Kidney epithelial cell (primary cell): ENCODE measurements around the gene HOXD3. TPM values are rescaled to one million over a fixed set of nuclear protein-coding genes. Genes with fewer than 3 reads are reported as not detected.
A peak's percentile ranks its signal among the peaks of the same experiment; 100 is the strongest.

ENCODE experiments used
- DNase-seq: peaks from one replicate; pipeline ENCODE4 v3.0.0-alpha.2; 2010; ENCODE audit warnings: low read depth
- H3K27me3 ChIP-seq: 2 replicates; pipeline ENCODE4 v1.6.0; 2011; ENCODE audit warnings: low read length; ENCODE audit not compliant: control insufficient read depth, insufficient read depth
- H3K36me3 ChIP-seq: 2 replicates; pipeline ENCODE4 v1.5.1; 2011; ENCODE audit warnings: low read length; ENCODE audit not compliant: control insufficient read depth, insufficient read depth
- H3K4me3 ChIP-seq: 2 replicates; pipeline ENCODE4 v1.5.1; 2011; ENCODE audit warnings: low read depth, mild to moderate bottlenecking, control low read depth, low read length
- total RNA-seq: library from RNA; depleted of rRNA; stranded (reverse); fragments of >200 nt; gene quantifications from 2 replicates; pipeline ENCODE4 v1.2.3, GENCODE V29; 2015
- TF ChIP-seq, protein P1 (sequence below): IDR thresholded peaks from 2 replicates; pipeline ENCODE4 v1.5.1; 2011; ENCODE audit warnings: mild to moderate bottlenecking, moderate library complexity, low read length, control low read depth, inconsistent platforms; ENCODE audit not compliant: insufficient read depth, poor library complexity, severe bottlenecking

HOXD3 gene
- total RNA-seq, 1 donor from 2014 or later = 5.4 TPM

DNA sequence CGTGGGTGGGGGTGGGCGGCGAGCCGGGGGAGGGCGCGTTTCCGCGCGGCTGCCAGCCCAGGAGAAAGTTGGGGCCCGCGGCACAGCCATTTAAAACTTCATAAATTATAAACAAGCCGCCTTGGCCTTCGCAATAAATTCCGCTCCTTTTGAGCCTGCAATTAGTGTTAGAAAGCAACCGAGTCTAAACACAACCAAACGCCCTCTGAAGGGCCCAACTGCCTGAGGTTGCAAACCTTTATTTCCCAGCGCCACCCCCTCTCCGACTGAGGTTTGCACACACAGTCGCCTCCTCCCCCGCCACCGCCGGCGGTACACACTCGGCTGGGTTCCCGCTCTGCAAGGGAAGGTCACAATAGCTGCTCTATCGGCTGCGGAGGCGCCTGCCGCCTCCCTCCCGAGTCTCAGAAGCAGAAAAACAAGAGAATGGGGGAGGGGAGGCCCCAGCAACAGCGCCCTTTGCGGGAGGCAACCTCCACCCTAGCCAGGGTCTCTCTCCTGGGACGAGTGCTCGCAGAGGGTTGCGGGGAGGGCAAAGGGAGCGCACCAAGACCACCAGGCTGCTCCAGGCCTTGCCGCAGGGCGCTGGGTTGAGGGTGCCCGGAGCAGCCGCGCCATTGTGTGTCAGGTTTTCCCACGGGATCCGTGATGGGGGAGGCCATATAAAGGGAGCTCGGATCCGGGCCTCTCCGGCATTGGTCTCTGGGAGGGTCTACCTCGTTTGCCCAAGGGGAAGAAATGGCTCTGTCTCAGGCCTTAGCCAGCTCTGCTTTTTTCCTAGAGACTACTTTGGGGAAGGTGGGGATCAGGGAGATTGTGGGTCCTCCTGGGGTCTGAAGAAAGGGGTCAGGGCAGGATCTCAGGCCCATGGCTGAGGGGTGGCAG lies 18.0 kb downstream of the HOXD3 start:
- TF ChIP-seq, protein P1, sequence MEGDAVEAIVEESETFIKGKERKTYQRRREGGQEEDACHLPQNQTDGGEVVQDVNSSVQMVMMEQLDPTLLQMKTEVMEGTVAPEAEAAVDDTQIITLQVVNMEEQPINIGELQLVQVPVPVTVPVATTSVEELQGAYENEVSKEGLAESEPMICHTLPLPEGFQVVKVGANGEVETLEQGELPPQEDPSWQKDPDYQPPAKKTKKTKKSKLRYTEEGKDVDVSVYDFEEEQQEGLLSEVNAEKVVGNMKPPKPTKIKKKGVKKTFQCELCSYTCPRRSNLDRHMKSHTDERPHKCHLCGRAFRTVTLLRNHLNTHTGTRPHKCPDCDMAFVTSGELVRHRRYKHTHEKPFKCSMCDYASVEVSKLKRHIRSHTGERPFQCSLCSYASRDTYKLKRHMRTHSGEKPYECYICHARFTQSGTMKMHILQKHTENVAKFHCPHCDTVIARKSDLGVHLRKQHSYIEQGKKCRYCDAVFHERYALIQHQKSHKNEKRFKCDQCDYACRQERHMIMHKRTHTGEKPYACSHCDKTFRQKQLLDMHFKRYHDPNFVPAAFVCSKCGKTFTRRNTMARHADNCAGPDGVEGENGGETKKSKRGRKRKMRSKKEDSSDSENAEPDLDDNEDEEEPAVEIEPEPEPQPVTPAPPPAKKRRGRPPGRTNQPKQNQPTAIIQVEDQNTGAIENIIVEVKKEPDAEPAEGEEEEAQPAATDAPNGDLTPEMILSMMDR = no peak
- no peaks in the 10 kb centered on the region for H3K36me3 ChIP-seq
- peak overlapping the region; percentile 27 for H3K4me3 ChIP-seq
- DNase-seq = no peak
- no peaks in the 10 kb centered on the region for H3K27me3 ChIP-seq

DNA sequence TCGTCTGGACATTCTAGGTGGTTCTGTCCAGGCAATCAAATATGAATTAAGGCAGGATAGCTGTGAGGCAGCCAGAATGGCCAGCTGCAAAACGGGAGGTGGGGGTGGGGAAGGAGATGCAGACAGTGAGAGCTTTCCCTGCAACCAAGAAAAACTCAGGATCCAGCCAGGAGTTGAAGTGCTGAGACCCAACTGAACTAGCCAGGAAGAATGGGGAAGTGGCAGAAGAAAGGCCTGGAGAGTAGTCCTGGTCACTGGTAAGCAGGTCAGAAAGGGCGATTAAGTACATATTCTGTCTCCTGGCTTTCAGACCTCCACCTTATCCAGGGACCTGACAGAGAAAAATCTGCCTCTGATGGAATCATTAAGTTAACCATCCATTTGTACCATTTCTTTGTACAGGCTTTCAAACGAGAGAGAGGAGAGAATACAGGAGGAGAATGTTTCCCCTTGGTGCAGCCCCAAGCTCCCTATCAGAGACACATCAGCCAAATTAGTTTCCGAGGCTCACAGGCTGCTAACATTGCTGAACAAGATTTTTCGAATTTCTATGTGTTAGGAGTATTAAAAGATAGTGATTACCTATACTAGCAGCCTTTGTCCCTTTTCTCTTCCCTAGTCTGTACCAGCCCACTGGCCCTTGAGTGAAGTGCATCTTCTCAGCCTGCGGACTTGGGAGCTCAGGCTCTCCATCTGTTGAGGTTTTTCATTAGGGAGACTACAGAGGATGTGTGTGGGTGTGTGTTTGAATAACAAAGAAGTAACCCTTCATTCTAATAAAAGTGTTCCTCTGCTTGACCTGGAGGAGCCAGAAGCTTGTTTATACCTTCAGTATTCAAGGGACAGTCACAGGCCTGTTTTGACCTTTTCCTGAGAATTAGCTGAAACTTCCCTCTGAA lies 18.9 kb downstream of the HOXD3 start:
- TF ChIP-seq, protein P1 = no peak
- H3K36me3 ChIP-seq = no peaks in the 10 kb centered on the region
- no peak for DNase-seq
- no peak overlapping the region for H3K4me3 ChIP-seq
- no peaks in the 10 kb centered on the region for H3K27me3 ChIP-seq

DNA sequence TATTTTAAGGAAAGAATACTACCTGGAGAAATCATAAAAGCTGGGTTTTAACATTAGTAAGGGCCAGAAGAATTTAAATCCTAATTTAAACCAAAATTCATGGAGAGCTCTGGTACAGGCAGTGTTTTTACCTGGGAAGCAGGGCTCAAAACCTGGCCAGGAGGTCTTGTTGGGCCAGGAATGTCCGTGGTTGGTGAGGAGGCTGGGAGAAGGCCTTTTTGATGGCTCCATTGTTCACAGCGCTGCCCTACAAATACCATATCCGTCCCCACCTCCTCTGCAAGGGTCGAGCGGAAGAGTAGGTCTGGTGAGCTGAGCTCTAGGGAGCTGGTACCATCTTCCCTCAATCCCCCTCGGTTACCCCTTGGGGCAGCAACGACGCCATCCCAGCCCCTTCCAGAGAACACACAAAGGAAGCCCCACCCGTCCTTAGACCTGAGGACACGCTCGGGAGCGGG lies 20.5 kb downstream of the HOXD3 start:
- H3K4me3 ChIP-seq = peak overlapping the region; percentile 39
- TF ChIP-seq, protein P1 = no peak
- no peaks in the 10 kb centered on the region for H3K27me3 ChIP-seq
- no peaks in the 10 kb centered on the region for H3K36me3 ChIP-seq
- no peak for DNase-seq

DNA sequence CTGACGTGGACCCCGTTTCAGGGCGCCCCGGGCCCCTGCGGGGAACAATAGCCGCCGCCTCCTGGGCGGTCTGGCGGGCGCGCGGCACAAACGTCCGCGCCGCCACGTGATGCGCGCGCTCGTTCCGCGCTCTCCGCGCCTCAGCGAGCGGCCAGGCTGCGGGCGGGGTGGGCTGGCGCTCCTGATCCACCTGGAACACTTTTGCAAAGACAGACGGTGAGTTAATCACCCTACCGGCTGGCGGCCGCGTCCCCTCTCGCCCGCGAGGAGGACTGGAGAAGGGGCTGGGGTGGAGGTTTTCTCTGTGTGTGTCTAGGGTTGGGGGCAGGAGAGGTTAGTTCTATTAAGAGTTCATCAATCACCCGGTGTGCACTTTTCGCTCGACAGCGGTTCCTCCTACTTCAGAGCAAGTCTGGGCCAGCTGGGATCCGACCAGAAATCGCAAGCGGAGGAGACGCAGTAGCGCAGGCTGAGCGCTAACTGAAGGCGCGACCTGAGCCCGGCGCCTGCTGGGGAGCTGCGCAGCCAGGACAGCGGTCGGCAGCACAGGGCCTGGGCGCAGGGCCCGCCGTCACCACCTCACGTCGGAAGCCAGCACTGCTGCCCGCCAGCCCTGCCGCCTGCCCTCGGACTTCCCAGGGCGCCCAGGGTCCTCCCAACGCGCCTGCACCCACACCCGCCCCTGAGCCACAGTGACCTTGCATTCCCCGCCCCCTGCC lies 21.1 kb downstream of the HOXD3 start:
- Histone ChIP-seq H3K4me3 (peak overlapping the region; percentile 39), H3K27me3 (no peaks in the 10 kb centered on the region), H3K36me3 (no peaks in the 10 kb centered on the region)
- TF ChIP-seq, protein P1 = no peak
- DNase-seq = no peak

DNA sequence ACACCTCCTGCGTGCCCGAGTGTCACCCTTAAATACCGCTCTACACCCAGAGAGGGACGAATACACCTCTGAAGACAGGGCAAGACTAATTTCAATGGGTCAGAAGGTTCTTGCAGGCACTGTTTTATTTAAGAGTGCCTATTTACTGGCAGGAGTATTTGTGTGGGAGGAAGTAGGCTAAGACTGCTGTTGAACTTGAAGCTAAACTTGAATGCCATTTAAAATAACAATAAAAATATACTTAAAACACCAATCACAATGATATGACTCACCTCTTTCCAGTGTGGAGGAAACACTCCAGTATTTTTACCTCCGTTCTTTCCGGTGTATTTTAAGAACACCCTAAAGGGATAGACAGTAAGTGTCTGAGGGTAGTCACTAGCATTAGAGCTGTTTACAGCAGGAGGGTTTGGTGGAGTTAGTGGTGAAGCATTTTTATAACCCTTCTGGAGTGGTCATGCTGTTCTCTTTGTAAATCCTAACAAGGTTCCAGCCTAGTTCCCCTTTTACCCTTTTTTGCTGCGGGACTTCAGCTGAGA lies 21.7 kb downstream of the HOXD3 start:
- H3K4me3 ChIP-seq = peak overlapping the region; percentile 39
- TF ChIP-seq, protein P1 = no peak
- DNase-seq = no peak
- no peaks in the 10 kb centered on the region for H3K27me3 ChIP-seq
- no peaks in the 10 kb centered on the region for H3K36me3 ChIP-seq
